Activated CD4-positive, alpha-beta T cell treated with anti-CD3 and anti-CD28 coated beads, Interleukin-2, Interleukin-4, amounts not matched to agents 100 ng/mL and 50 ng/mL, durations not matched to agents 16 hours and 8 hours (primary cell): Measurements from ENCODE around the gene C12orf57.
"Not testable (repeated sequence)": the region's sequence is repeated elsewhere in the genome, so short reads cannot be mapped to it uniquely, and the experiment has no call there.

ENCODE experiments used
- DNase-seq: peaks from one replicate; pipeline ENCODE4 v3.0.0-alpha.2; 2020; ENCODE audit warnings: low spot score

The C12orf57 gene

GRCh38 chr12:6943722-6944380 lies at the start of gene C12orf57, which contains the start of gene RNU7-1:
Gene C12orf57, plus strand, starts transcription at chr12:6944022. Its CDS starts 100 bp downstream, at chr12:6944122.
Gene RNU7-1, plus strand, starts transcription at chr12:6943816.
- DNase-seq, result peak; percentile 95

GRCh38 chr12:6894321-6894720 lies 49.5 kb upstream of the C12orf57 start:
- DNase-seq, result no peak

GRCh38 chr12:6896846-6897435 lies 46.9 kb upstream of the C12orf57 start:
- no peak for DNase-seq

GRCh38 chr12:6899427-6899826 lies 44.4 kb upstream of the C12orf57 start:
- DNase-seq, result no peak

GRCh38 chr12:6899837-6900519 lies 43.8 kb upstream of the C12orf57 start:
- no peak for DNase-seq

- DNase-seq, result no peak
Measured at GRCh38 chr12:6902448-6902847, 41.4 kb upstream of the C12orf57 start.

- no peak for DNase-seq
Measured at GRCh38 chr12:6903722-6904121, 40.1 kb upstream of the C12orf57 start.

- peak; percentile 98 for DNase-seq
Measured at GRCh38 chr12:6904280-6905276, 39.2 kb upstream of the C12orf57 start, which contains the start of gene LRRC23. Gene LRRC23, plus strand, starts transcription at chr12:6904822. Its CDS starts 812 bp downstream, at chr12:6905634.

GRCh38 chr12:6905414-6906040 lies 38.3 kb upstream of the C12orf57 start:
- no peak for DNase-seq

GRCh38 chr12:6908141-6908540 lies 35.7 kb upstream of the C12orf57 start:
- not testable (repeated sequence) for DNase-seq

- DNase-seq, result no peak
Measured at GRCh38 chr12:6909421-6910145, 34.2 kb upstream of the C12orf57 start.

GRCh38 chr12:6912164-6912935 lies 31.5 kb upstream of the C12orf57 start:
- DNase-seq, result no peak

GRCh38 chr12:6914246-6914946 lies 29.4 kb upstream of the C12orf57 start, which contains the start of gene ENO2:
Gene ENO2, plus strand, starts transcription at chr12:6914580. Its CDS starts 1,253 bp downstream, at chr12:6915833.
- peak; percentile 71 for DNase-seq

GRCh38 chr12:6914947-6915788 lies 28.7 kb upstream of the C12orf57 start:
- no peak for DNase-seq

- DNase-seq, result no peak
Measured at GRCh38 chr12:6915789-6916285, 28.0 kb upstream of the C12orf57 start.

GRCh38 chr12:6916426-6917200 lies 27.2 kb upstream of the C12orf57 start:
- DNase-seq, result no peak
